ENCODE data around the gene MCC. TPM values are rescaled to one million over a fixed set of nuclear protein-coding genes. Genes with fewer than 3 reads are reported as not detected.

Gene MCC
- total RNA-seq, 4 donors from 2014 or later, result 1.2 to 133 (median 8.5) TPM

- H3K4me3 ChIP-seq, result no peak overlapping the region
- H3K9me3 ChIP-seq, result no peaks in the 10 kb centered on the region
- no peaks in the 10 kb centered on the region for H3K4me1 ChIP-seq
- DNase-seq, result no peak
- H3K27ac ChIP-seq, result no peak overlapping the region
- H3K27me3 ChIP-seq, result no peaks in the 10 kb centered on the region
- TF ChIP-seq CTCF (IDR thresholded peaks at IDR 0.05) (no peak), POLR2A (IDR thresholded peaks at IDR 0.05) (no peak)
- no peaks in the 10 kb centered on the region for H3K36me3 ChIP-seq
Measured at GRCh38 chr5:113280541-113280940, 207.7 kb downstream of the MCC start.

GRCh38 chr5:113278976-113279375 lies 209.3 kb downstream of the MCC start:
- no peak overlapping the region for H3K27ac ChIP-seq
- H3K27me3 ChIP-seq, result no peaks in the 10 kb centered on the region
- DNase-seq, result no peak
- TF ChIP-seq POLR2A (IDR thresholded peaks at IDR 0.05) (no peak), CTCF (IDR thresholded peaks at IDR 0.05) (no peak)
- no peaks in the 10 kb centered on the region for H3K36me3 ChIP-seq
- no peak overlapping the region for H3K4me3 ChIP-seq
- H3K4me1 ChIP-seq, result no peaks in the 10 kb centered on the region
- no peaks in the 10 kb centered on the region for H3K9me3 ChIP-seq

GRCh38 chr5:113276493-113276892 lies 211.8 kb downstream of the MCC start:
- Histone ChIP-seq H3K27me3 (no peaks in the 10 kb centered on the region), H3K4me3 (no peak overlapping the region), H3K4me1 (no peaks in the 10 kb centered on the region), H3K27ac (no peak overlapping the region), H3K36me3 (no peaks in the 10 kb centered on the region), H3K9me3 (no peaks in the 10 kb centered on the region)
- no peak for DNase-seq
- TF ChIP-seq CTCF (IDR thresholded peaks at IDR 0.05) (no peak), POLR2A (IDR thresholded peaks at IDR 0.05) (no peak)

GRCh38 chr5:113276001-113276400 lies 212.3 kb downstream of the MCC start:
- no peak overlapping the region for H3K4me3 ChIP-seq
- no peak for DNase-seq
- H3K36me3 ChIP-seq, result no peaks in the 10 kb centered on the region
- H3K27ac ChIP-seq, result no peak overlapping the region
- TF ChIP-seq POLR2A (IDR thresholded peaks at IDR 0.05), result no peak
- TF ChIP-seq CTCF (IDR thresholded peaks at IDR 0.05), result no peak
- H3K27me3 ChIP-seq, result no peaks in the 10 kb centered on the region
- no peaks in the 10 kb centered on the region for H3K4me1 ChIP-seq
- H3K9me3 ChIP-seq, result no peaks in the 10 kb centered on the region

GRCh38 chr5:113274836-113275414 lies 213.3 kb downstream of the MCC start:
- DNase-seq, result no peak
- H3K27ac ChIP-seq, result no peak overlapping the region

More at GRCh38 chr5:113274836-113275414, 213.3 kb downstream of the MCC start:
- H3K4me3 ChIP-seq, result no peak overlapping the region
- H3K9me3 ChIP-seq, result no peaks in the 10 kb centered on the region
- no peaks in the 10 kb centered on the region for H3K27me3 ChIP-seq
- no peaks in the 10 kb centered on the region for H3K4me1 ChIP-seq
- no peaks in the 10 kb centered on the region for H3K36me3 ChIP-seq
- TF ChIP-seq POLR2A (IDR thresholded peaks at IDR 0.05) (no peak), CTCF (IDR thresholded peaks at IDR 0.05) (no peak)
